ENCODE results near the gene NUBP2.

The NUBP2 gene

DNA sequence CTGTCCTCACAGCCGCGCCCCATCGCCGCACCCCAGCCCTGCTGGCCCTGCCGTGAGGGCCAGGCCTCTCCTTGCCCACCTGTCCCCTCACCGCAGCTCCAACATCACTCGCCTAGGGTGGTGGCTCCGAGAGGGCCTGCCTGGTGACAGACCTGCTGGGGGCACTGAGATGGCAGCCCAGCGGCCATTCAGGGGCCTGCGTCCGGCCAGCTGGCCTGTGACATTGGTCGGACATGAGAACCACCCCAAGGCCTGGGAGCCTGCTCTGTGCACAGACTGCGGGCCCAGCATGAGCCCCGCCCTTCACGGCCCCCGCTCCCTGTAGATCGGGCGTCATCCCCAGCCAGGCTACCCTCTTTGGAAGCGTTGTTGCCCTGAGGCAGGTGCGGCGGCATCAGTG lies 23.2 kb upstream of the NUBP2 start:
- no peak for DNase-seq (ENCODE audit: low read depth)
- TF ChIP-seq, protein P1, sequence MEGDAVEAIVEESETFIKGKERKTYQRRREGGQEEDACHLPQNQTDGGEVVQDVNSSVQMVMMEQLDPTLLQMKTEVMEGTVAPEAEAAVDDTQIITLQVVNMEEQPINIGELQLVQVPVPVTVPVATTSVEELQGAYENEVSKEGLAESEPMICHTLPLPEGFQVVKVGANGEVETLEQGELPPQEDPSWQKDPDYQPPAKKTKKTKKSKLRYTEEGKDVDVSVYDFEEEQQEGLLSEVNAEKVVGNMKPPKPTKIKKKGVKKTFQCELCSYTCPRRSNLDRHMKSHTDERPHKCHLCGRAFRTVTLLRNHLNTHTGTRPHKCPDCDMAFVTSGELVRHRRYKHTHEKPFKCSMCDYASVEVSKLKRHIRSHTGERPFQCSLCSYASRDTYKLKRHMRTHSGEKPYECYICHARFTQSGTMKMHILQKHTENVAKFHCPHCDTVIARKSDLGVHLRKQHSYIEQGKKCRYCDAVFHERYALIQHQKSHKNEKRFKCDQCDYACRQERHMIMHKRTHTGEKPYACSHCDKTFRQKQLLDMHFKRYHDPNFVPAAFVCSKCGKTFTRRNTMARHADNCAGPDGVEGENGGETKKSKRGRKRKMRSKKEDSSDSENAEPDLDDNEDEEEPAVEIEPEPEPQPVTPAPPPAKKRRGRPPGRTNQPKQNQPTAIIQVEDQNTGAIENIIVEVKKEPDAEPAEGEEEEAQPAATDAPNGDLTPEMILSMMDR (conservative IDR thresholded peaks at IDR 0.05; ENCODE audit: low read depth, low read length), result no peak
- no peak overlapping the region for H3K4me3 ChIP-seq (ENCODE audit: low read depth, low read length)

GRCh38 chr16:1760911-1761310 lies 21.8 kb upstream of the NUBP2 start:
- TF ChIP-seq, protein P1 (conservative IDR thresholded peaks at IDR 0.05; ENCODE audit: low read depth, low read length), result no peak
- no peak overlapping the region for H3K4me3 ChIP-seq (ENCODE audit: low read depth, low read length)
- no peak for DNase-seq (ENCODE audit: low read depth)

DNA sequence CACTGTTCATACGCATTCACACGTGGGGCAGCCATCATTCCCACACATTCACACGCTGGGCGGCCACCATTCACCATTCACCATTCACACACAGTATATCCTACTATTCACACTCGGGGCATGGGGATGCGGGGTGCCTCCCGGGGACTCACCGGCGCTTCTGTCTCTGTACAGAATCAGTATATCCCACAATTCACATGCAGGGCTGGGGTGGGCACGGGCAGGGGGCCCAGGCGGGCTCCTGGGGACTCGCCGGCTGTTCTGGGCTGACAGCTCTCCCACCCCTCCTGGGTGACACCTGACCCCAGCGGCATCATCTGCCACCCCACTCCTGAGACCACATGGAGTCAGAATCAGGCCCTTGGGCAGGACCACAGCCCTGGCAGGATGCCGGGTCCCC lies 21.0 kb upstream of the NUBP2 start:
- TF ChIP-seq, protein P1 (conservative IDR thresholded peaks at IDR 0.05; ENCODE audit: low read depth, low read length), result no peak
- no peak overlapping the region for H3K4me3 ChIP-seq (ENCODE audit: low read depth, low read length)
- DNase-seq (ENCODE audit: low read depth), result no peak

DNA sequence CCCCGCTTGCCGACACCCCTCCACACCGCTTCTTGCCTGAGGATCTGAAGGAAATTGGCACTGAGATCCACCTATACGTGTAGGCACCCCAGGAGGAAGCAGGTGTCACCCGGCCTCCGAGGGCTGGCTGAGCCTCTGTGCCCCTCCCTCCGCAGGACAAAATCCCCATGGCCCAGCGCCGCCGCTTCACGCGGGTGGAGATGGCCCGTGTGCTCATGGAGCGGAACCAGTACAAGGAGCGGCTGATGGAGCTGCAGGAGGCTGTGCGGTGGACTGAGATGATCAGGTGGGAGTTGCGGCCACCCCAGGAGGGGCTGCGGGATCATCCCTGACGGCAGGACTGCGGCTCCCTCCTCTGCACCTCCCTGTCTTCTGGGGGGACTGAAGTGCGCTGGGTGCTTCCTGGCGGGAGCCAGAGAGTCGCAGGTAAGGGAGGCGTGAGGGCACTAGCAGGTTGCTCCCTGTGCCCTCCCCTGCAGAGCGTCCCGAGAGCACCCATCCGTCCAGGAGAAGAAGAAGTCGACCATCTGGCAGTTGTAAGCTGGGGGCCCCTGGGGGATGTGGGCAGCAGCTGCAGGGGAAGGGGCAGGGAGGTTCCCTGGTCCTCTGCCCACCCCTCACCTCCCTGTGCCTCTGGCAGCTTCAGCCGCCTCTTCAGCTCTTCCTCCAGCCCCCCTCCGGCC lies 20.4 kb upstream of the NUBP2 start:
- TF ChIP-seq, protein P1 (conservative IDR thresholded peaks at IDR 0.05; ENCODE audit: low read depth, low read length), result no peak
- no peak overlapping the region for H3K4me3 ChIP-seq (ENCODE audit: low read depth, low read length)
- DNase-seq (ENCODE audit: low read depth), result no peak

DNA sequence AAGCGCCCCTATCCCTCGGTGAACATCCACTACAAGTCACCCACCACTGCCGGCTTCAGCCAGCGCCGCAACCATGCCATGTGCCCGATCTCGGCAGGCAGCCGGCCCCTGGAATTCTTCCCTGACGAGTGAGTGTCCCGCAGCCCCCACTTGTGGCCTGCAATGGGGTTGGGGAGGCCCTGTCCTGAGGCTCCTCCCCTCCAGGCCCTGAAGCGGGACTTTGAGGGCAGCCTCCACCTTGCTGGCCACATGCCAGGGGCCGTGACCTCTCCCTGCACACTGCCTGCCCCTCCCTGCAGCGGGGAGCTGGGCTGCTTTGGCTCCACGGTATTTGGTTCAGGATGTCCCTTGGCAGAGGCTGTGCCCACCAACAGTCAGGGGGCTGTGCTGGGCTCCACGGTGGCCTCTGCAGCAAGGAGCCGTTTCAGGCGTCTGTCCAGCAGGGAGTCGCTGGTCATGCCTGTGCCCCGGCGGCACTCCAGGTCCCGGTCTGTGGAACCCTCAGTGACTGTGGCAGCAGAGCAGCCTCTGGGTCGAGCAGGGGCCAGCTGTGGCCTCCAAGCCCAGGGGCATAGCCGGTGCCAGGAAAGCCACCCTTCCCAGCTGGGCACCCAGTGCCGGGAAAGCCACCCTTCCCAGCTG lies 19.8 kb upstream of the NUBP2 start:
- TF ChIP-seq, protein P1 (conservative IDR thresholded peaks at IDR 0.05; ENCODE audit: low read depth, low read length), result no peak
- H3K4me3 ChIP-seq (ENCODE audit: low read depth, low read length), result no peak overlapping the region
- no peak for DNase-seq (ENCODE audit: low read depth)

DNA sequence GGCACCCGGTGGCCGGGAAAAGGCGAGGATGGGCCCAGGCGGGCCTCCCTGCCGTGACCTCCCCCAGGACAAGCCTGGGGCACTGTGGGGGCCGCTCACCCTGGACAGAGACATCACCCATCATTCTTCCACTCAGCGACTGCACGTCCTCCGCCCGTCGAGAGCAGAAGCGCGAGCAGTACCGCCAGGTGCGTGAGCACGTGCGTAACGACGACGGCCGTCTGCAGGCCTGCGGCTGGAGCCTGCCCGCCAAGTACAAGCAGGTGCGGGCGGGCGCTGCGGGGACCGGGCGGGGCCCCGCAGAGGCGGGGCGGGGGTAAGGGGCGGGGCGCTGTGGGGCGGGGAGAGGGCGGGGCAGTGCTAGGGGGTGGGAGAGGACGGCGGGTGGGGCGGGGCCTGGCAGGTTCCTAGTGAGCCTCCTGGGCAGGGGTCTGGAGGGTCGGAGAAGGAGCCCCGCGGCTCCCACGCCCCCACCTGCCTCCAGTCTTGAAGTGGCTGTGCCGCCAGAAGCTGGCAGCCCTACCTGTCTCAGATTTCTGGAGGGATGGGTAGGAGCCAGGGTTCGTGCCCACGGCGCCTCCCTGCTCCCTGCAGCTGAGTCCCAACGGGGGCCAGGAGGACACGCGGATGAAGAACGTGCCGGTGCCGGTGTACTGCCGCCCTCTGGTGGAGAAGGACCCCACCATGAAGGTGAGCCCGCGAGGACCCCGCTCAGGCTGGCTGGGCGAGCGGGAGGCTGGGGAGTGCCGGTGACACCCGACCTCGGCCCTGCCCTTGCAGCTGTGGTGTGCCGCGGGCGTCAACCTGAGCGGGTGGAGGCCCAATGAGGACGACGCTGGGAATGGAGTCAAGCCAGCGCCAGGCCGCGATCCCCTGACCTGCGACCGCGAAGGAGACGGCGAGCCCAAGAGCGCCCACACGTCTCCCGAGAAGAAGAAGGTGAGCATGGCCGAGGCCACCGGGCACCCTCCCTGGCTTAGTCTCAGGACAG lies 18.9 kb upstream of the NUBP2 start:
- no peak for DNase-seq (ENCODE audit: low read depth)
- H3K4me3 ChIP-seq (ENCODE audit: low read depth, low read length), result no peak overlapping the region
- TF ChIP-seq, protein P1 (conservative IDR thresholded peaks at IDR 0.05; ENCODE audit: low read depth, low read length), result peak; percentile 72

Data from choroid plexus epithelial cell (primary cell).